ENCODE data around the gene COL4A1. TPM values are rescaled to one million over a fixed set of nuclear protein-coding genes. Genes with fewer than 3 reads are reported as not detected.

Gene COL4A1
- total and polyA plus RNA-seq, 12 donors = 83.3 to 342 (median 147) TPM

DNA sequence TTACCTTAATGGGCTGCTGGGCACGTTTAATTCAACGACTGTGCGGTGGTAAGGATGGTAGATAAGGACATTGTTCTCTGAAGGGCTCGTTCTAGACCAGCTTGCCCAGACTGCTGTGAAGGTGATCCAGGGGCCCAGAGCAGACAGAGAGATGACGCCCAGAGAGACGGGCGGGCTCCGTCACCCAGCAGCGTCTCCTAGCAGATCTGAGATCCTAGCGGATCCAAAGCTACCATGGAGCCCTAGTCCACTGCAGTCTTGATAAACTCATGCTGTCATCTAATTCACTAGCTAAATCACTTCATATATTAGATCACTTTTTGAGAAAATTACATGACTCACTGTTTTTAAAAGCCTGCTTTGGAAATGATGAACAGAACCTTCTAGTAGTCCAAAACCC lies 21.6 kb upstream of the COL4A1 start:
- ATAC-seq (no peak), DNase-seq (no peak)
- H3K27ac ChIP-seq = peak overlapping the region in 1 of 10 donors; percentile 46
- H3K4me3 ChIP-seq = no peak overlapping the region
- H3K27me3 ChIP-seq = no peaks in the 10 kb centered on the region
- TF ChIP-seq, protein P1, sequence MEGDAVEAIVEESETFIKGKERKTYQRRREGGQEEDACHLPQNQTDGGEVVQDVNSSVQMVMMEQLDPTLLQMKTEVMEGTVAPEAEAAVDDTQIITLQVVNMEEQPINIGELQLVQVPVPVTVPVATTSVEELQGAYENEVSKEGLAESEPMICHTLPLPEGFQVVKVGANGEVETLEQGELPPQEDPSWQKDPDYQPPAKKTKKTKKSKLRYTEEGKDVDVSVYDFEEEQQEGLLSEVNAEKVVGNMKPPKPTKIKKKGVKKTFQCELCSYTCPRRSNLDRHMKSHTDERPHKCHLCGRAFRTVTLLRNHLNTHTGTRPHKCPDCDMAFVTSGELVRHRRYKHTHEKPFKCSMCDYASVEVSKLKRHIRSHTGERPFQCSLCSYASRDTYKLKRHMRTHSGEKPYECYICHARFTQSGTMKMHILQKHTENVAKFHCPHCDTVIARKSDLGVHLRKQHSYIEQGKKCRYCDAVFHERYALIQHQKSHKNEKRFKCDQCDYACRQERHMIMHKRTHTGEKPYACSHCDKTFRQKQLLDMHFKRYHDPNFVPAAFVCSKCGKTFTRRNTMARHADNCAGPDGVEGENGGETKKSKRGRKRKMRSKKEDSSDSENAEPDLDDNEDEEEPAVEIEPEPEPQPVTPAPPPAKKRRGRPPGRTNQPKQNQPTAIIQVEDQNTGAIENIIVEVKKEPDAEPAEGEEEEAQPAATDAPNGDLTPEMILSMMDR (IDR thresholded peaks at IDR 0.05) = no peak
- intact Hi-C loops (cut with DNase I) = no loop called here
- 79 to 84% methylated on average over 10 of the region's 10 CpGs for WGBS, 2 donors
- H3K4me1 ChIP-seq = peaks cover 26 to 99% (median 78%) of the 10 kb centered on the region in 9 donors
- no peaks in the 10 kb centered on the region for H3K9me3 ChIP-seq
- H3K36me3 ChIP-seq = peaks cover 0 to 58% (median 0%) of the 10 kb centered on the region in 9 donors

DNA sequence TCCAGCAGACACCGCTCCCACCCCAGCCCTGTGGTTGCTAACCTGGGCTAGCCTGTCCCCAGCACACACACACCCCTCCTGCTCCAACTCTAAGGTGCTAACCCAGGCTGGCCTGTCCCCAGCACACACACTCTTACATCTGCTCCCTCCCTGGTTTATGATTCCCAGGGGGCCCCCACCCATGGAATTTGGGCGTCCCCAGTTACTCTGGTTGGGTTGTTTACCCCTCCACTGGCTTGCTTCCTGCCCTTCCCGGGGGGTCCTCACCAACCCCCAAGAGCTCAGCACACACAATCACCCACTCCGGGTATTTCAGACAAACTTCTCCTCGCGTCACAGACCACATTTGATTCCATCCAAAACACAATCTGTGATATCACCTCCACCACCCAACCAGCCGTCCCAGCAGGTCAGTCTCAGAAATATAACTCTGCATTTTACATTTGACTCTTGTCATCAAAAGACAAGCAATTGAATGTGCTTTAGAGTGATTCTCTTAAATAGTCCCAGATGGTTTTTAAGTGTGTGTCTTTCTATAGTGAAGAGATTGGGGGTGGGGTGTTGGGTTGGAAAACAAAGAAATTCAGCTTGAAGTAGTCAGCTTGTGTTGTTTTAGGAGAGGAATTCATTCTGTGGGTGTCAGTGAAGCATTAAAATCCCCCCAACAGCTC lies 20.2 kb upstream of the COL4A1 start:
- Histone ChIP-seq H3K27ac (peak overlapping the region in 7 of 10 donors; percentile 28 to 91 (median 40)), H3K4me3 (no peak overlapping the region), H3K36me3 (peaks cover 0 to 56% (median 0%) of the 10 kb centered on the region in 9 donors), H3K27me3 (no peaks in the 10 kb centered on the region), H3K9me3 (no peaks in the 10 kb centered on the region), H3K4me1 (peaks cover 30 to 99% (median 78%) of the 10 kb centered on the region in 9 donors)
- DNase-seq (no peak), ATAC-seq (peak in 2 of 8 donors; percentile 18 to 40)
- 58 to 64% methylated on average over 7 of the region's 7 CpGs for WGBS, 2 donors
- intact Hi-C loops (cut with DNase I) = no loop called here
- TF ChIP-seq, protein P1 (IDR thresholded peaks at IDR 0.05) = no peak

DNA sequence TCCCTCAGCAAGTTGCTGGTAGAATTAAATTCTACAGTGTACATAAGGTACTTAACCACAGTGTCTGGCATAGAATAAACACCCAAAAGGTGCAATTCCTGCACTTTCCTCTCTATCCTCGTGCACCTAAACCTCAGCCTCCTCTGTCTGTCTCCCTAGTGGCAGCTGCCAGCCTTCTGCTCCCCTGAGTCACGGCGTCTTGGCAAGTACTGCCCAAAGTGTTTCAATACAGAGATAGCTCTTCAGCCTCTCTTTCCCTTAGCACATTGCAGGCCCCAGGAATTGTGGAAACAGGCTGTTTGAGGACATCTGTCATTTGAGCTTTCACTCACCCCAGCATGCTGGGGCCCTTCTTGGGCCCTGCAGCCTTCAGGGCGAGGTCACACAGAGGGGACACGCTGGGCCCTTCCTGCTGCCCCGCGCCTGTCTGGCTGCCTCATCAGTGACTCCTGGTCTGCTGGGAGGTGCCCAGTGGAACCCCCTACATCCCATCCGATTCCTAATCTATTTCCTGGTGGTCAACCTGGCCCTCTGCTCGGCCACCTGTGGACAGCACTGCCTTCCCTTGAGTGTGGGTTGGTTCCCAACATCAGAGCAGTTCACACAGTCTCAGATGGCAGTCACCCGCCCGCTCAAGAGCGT lies 19.4 kb upstream of the COL4A1 start:
- WGBS, 2 donors = 59 to 68% methylated on average over 12 of the region's 12 CpGs
- TF ChIP-seq, protein P1 (IDR thresholded peaks at IDR 0.05) = no peak
- no peaks in the 10 kb centered on the region for H3K27me3 ChIP-seq
- H3K27ac ChIP-seq = peak overlapping the region in 9 of 10 donors; percentile 28 to 91 (median 40)
- ATAC-seq = peak in 5 of 8 donors; percentile 13 to 67 (median 51)
- peaks cover 0 to 52% (median 0%) of the 10 kb centered on the region in 9 donors for H3K36me3 ChIP-seq
- peaks cover 33 to 100% (median 81%) of the 10 kb centered on the region in 9 donors for H3K4me1 ChIP-seq
- no peak for DNase-seq
- no peaks in the 10 kb centered on the region for H3K9me3 ChIP-seq
- H3K4me3 ChIP-seq = no peak overlapping the region
- intact Hi-C loops (cut with DNase I) = no loop called here

DNA sequence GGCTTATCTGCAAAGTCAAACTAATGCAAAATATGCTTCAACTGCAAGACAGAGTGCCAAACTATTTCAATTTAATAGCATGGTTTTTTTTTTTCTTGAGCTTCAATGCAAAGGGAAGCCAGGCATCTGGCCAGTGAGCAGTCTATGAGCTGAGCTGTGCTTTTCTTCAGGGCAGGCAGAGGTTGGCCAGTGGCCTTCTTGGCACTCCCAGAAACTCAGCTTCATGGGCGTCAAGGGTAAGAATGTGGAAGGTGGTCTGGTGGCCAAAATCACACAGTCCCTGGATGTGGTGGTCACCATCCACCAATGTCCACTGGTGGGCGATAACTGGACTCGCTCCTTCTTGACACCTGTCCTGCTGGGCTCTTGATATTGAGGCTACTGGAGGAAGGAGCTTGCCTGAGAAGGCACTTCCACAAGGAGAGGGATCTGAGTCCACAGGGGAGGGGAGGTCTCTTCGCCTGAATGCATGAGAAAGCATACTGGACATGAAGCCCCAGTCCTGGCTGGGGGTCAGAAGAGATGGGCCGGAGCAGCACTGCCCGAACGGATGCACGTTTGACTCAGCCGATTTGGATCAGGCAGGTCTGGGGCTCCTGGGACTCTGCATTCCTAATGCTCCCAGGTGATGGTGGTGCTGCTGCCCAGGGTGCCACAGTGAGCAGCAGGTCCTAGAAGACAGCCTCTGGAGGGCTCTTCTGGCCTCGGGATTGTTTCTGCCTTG lies 17.2 kb upstream of the COL4A1 start:
- Histone ChIP-seq H3K4me3 (no peak overlapping the region), H3K27ac (peak overlapping the region in 6 of 10 donors; percentile 25 to 91 (median 58)), H3K9me3 (no peaks in the 10 kb centered on the region), H3K4me1 (peaks cover 36 to 100% (median 87%) of the 10 kb centered on the region in 9 donors), H3K36me3 (peaks cover 0 to 32% (median 0%) of the 10 kb centered on the region in 9 donors), H3K27me3 (no peaks in the 10 kb centered on the region)
- TF ChIP-seq, protein P1 (IDR thresholded peaks at IDR 0.05) = no peak
- WGBS, 2 donors = 71% methylated on average over 10 of the region's 10 CpGs
- DNase-seq (no peak), ATAC-seq (no peak)
- intact Hi-C loops (cut with DNase I) = no loop called here
